Left ventricle myocardium inferior (tissue), 1 donor: ENCODE measurements around the gene SETD7. TPM values are rescaled to one million over a fixed set of nuclear protein-coding genes. Genes with fewer than 3 reads are reported as not detected.

Experiments
- DNase-seq: peaks from one replicate; pipeline ENCODE4 v3.0.0-alpha.2; 2020
- H3K27ac ChIP-seq: fragments of 200-600 bp; replicated peaks from 2 replicates; pipeline ENCODE4 v1.8.0; 2021
- H3K27me3 ChIP-seq: fragments of 200-600 bp; 2 replicates; pipeline ENCODE4 v1.8.0; 2021; ENCODE audit warnings: low read depth
- H3K36me3 ChIP-seq: fragments of 200-600 bp; 2 replicates; pipeline ENCODE4 v1.8.0; 2021
- H3K4me1 ChIP-seq: fragments of 200-600 bp; 2 replicates; pipeline ENCODE4 v1.8.0; 2021
- H3K4me3 ChIP-seq: fragments of 200-600 bp; 2 replicates; pipeline ENCODE4 v1.8.0; 2021; ENCODE audit warnings: mild to moderate bottlenecking, moderate library complexity
- H3K9me3 ChIP-seq: fragments of 200-600 bp; replicated peaks from 2 replicates; pipeline ENCODE4 v1.8.0; 2021
- intact Hi-C: fragments of 100-400 bp; cut with micrococcal nuclease; formaldehyde crosslinking; loops from one replicate; pipeline ENCODE4 v1.11.0; 2022
- total RNA-seq: library from RNA; stranded (reverse); fragmentation: NEBNext Ultra II Directional; extraction: Animal tissue kit (Norgen Biotek cat#: 25700); gene quantifications from one replicate; pipeline ENCODE4 v1.2.1, GENCODE V29; 2021
- TF ChIP-seq, protein P1 (sequence below): fragments of 200-600 bp; IDR thresholded peaks from 2 replicates; pipeline ENCODE4 v1.8.0; 2021; ENCODE audit warnings: antibody characterized with exemption, mild to moderate bottlenecking, borderline replicate concordance
- donor health status: DM: no; HTN: yes; CAD: no; lungs with severe emphysema.

SETD7 gene
- total RNA-seq, 1 donor from 2014 or later: 50.7 TPM

- Histone ChIP-seq H3K27ac (peak overlapping the region; percentile 97), H3K27me3 (no peaks in the 10 kb centered on the region), H3K4me1 (peaks cover 88% of the 10 kb centered on the region), H3K9me3 (no peaks in the 10 kb centered on the region), H3K36me3 (no peaks in the 10 kb centered on the region), H3K4me3 (peak overlapping the region; percentile 92)
- TF ChIP-seq, protein P1, sequence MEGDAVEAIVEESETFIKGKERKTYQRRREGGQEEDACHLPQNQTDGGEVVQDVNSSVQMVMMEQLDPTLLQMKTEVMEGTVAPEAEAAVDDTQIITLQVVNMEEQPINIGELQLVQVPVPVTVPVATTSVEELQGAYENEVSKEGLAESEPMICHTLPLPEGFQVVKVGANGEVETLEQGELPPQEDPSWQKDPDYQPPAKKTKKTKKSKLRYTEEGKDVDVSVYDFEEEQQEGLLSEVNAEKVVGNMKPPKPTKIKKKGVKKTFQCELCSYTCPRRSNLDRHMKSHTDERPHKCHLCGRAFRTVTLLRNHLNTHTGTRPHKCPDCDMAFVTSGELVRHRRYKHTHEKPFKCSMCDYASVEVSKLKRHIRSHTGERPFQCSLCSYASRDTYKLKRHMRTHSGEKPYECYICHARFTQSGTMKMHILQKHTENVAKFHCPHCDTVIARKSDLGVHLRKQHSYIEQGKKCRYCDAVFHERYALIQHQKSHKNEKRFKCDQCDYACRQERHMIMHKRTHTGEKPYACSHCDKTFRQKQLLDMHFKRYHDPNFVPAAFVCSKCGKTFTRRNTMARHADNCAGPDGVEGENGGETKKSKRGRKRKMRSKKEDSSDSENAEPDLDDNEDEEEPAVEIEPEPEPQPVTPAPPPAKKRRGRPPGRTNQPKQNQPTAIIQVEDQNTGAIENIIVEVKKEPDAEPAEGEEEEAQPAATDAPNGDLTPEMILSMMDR: no peak
- DNase-seq: no peak
- intact Hi-C loops: no loop called here
Measured at GRCh38 chr4:139554642-139554892, 1.5 kb downstream of the SETD7 start.

DNA sequence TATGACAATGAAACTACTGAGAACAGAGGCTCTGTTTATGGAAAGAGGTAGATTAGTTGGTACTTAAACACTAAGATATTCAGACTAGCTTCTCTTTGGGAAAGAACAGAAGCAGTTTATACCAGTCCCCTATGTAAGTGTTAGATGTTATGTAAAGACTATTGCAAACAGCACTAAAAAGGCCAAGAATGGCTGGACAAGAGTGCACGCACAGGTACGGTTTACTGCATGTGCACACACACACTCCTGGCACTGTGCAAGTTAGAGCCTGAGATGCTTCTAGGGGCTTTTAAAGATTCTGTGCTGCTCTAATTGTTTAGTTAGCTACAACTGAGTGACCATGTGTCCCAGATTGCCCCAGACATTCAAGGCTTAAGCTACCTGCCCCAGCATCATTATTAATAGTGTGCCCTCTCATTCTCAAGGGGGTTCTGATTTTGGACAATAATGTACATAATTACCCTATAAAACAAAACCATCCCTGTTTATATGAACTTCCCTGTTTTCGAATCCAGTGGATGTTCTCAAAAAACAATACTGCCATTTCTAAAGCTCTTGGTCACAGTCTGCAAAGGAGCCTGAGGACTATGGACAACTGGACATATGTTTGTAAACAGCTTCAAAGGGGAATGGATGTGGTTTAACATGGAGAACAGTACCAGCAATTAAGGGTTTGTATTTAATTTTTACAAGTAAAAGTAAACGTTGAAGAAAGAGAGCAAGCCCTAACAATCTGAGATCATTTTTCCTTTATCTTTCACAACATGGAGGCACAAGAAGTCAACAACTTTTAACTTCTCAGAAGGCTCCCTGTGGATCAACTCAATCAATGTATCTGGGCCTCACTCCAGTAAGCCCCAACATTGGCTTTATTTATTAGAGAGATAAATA is 2.0 kb downstream of the SETD7 start:
- Histone ChIP-seq H3K36me3 (no peaks in the 10 kb centered on the region), H3K9me3 (no peaks in the 10 kb centered on the region), H3K4me1 (peaks cover 88% of the 10 kb centered on the region), H3K27me3 (no peaks in the 10 kb centered on the region), H3K4me3 (peak overlapping the region; percentile 92), H3K27ac (peak overlapping the region; percentile 97)
- TF ChIP-seq, protein P1: no peak
- no peak for DNase-seq
- intact Hi-C loops: no loop called here

GRCh38 chr4:139552517-139553307 is 3.3 kb downstream of the SETD7 start:
- DNase-seq: peak; percentile 38
- peaks cover 89% of the 10 kb centered on the region for H3K4me1 ChIP-seq
- intact Hi-C loops: no loop called here

DNA sequence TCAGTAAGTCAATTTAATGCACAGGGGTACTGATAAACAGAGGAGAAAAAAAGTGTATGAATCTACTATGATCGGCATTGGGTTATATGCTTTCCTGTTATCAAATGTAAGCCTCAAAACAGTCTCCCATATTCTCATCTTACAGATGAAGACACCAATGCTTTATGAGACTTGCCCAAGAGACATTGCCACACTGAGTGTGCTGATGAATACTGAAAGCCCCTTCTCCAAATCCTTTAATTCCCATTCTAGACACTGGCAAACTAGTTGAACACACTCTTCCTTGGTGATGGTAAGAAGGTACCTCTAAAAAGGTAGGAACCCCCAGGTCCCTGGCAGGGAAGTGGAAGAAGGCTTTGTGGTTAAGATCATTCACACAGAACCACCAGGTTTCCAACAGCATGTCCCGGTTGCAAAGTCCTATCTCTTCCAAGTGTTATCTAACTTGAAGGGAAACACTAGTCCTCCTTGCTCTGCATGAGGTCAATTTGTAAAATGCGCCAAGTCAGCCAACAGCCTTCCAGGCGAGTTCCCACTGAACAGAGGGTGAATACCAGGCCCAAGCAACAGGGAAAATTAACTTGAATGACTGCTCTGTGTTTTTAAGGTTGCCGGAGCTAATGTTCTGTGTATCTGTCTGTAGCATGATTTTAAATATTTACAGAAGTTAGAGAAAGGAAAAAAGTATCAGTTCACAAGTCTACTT is 5.1 kb downstream of the SETD7 start:
- Histone ChIP-seq H3K4me3 (peak overlapping the region; percentile 10), H3K9me3 (no peaks in the 10 kb centered on the region), H3K27ac (peak overlapping the region; percentile 97), H3K27me3 (no peaks in the 10 kb centered on the region), H3K4me1 (peaks cover 86% of the 10 kb centered on the region), H3K36me3 (peaks cover 12% of the 10 kb centered on the region)
- intact Hi-C loops: no loop called here
- DNase-seq: peak; percentile 27
- TF ChIP-seq, protein P1: no peak

More at GRCh38 chr4:139552517-139553307, 3.3 kb downstream of the SETD7 start:
- Histone ChIP-seq H3K4me3 (peak overlapping the region; percentile 92), H3K27me3 (no peaks in the 10 kb centered on the region), H3K9me3 (no peaks in the 10 kb centered on the region), H3K27ac (peak overlapping the region; percentile 97), H3K36me3 (no peaks in the 10 kb centered on the region)
- TF ChIP-seq, protein P1: no peak

DNA sequence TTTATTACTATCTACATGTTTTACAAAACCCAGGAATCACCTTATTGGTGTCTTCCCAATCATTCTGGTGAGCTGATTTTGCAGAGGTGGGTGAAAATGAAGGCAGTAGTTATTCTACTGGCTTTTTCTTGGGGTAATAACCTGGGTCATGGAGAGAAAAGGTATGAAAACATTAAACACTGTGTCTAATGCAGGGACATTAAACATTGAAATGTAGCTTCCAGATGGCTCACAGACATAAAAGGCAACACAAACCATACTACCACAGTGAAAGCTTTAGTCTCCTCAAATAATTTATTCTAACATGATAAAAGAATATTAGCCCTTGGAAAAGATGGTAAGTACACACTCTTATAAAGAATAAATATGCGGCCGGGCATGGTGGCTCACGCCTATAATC is 8.0 kb downstream of the SETD7 start:
- no peak for DNase-seq
- H3K9me3 ChIP-seq: no peaks in the 10 kb centered on the region
- no peak overlapping the region for H3K4me3 ChIP-seq
- TF ChIP-seq, protein P1: no peak
- H3K4me1 ChIP-seq: peaks cover 61% of the 10 kb centered on the region
- H3K27me3 ChIP-seq: no peaks in the 10 kb centered on the region
- intact Hi-C loops: no loop called here
- H3K27ac ChIP-seq: no peak overlapping the region
- peaks cover 35% of the 10 kb centered on the region for H3K36me3 ChIP-seq
